ENCODE results near the gene ALKBH3. TPM values are rescaled to one million over a fixed set of nuclear protein-coding genes. Genes with fewer than 3 reads are reported as not detected.

ALKBH3 gene
- total and polyA plus RNA-seq, 2 experiments from 2014 or later: 23.8 to 27.2 TPM

DNA sequence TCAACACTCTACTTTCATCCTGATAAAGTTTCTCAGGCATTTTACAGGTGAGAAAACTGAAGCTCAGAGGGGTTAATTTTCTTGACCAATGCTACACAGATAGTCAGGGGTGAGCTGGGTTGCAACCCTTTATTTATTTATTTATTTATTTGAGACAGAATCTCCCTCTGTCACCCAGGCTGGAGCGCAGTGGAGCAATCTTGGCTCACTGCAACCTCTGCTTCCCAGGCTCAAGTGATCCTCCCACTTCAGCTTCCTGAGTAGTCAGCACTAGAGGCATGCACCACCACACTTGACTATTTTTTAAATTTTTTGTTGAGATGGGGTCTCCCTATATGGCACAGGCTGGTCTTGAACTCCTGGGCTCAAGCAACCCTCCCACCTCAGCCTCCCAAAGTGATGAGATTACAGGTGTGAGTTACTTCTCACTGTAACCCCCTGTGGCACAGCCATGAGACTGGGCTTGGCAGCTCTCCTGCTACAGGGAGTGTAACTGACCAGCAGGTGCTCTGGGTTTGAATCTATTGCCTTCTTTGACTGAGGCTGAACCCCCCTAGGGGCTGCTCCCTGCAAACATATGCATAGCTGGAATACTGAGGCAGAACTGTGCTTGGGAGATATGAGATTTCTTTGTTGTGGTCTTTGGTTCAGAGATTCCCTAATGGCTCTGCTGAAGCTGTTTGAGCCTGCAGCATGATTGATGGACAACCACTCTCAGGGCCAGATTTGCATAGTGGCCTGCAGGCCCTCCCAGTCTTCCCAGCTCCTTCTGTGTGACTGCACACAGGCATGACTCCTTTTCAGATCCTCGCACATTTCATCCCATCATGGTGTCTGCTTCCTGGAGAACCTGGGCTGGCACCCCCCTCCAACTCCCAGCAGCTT is 68.0 kb downstream of the ALKBH3 start:
- Histone ChIP-seq H3K9me2 (replicated peaks; ENCODE audit: insufficient read depth) (no peaks in the 10 kb centered on the region), H3K9me3 (ENCODE audit: low read depth) (no peaks in the 10 kb centered on the region), H2AFZ (no peak overlapping the region), H3K4me3 (no peak overlapping the region), H3K27ac (no peak overlapping the region), H3K4me1 (ENCODE audit: insufficient read depth) (no peaks in the 10 kb centered on the region), H3K79me2 (no peaks in the 10 kb centered on the region), H3K27me3 (peaks cover 44% of the 10 kb centered on the region), H3K4me2 (no peak overlapping the region), H3K36me3 (replicated peaks; ENCODE audit: insufficient read depth, low read depth) (no peaks in the 10 kb centered on the region), H4K20me1 (ENCODE audit: insufficient read depth, poor library complexity, severe bottlenecking) (no peaks in the 10 kb centered on the region)
- DNase-seq (ENCODE audit: low spot score): no peak
- 96% methylated on average over 2 of the region's 2 CpGs for WGBS (ENCODE audit: low lambda C conversion rate, missing lambda C conversion rate)
- TF ChIP-seq EZH2phosphoT487 (IDR thresholded peaks at IDR 0.05; ENCODE audit: low read depth, severe bottlenecking, unreplicated experiment) (no peak), EZH2 (IDR thresholded peaks at IDR 0.05; ENCODE audit: borderline replicate concordance) (no peak), CTCF (IDR thresholded peaks at IDR 0.05; ENCODE audit: poor library complexity) (no peak)

- no peak overlapping the region for H3K4me3 ChIP-seq
- no peak for DNase-seq (ENCODE audit: low spot score)
- H2AFZ ChIP-seq: no peak overlapping the region
- H3K4me2 ChIP-seq: no peak overlapping the region
- no peaks in the 10 kb centered on the region for H3K4me1 ChIP-seq (ENCODE audit: insufficient read depth)
- no peak overlapping the region for H3K27ac ChIP-seq
- no peak for TF ChIP-seq EZH2 (IDR thresholded peaks at IDR 0.05; ENCODE audit: borderline replicate concordance)
- TF ChIP-seq CTCF (IDR thresholded peaks at IDR 0.05; ENCODE audit: poor library complexity): no peak
- no peak for TF ChIP-seq EZH2phosphoT487 (IDR thresholded peaks at IDR 0.05; ENCODE audit: low read depth, severe bottlenecking, unreplicated experiment)
- H3K9me2 ChIP-seq (replicated peaks; ENCODE audit: insufficient read depth): no peaks in the 10 kb centered on the region
- peaks cover 26% of the 10 kb centered on the region for H3K27me3 ChIP-seq
- H3K79me2 ChIP-seq: no peaks in the 10 kb centered on the region
- H3K36me3 ChIP-seq (replicated peaks; ENCODE audit: insufficient read depth, low read depth): no peaks in the 10 kb centered on the region
- H3K9me3 ChIP-seq (ENCODE audit: low read depth): no peaks in the 10 kb centered on the region
- no peaks in the 10 kb centered on the region for H4K20me1 ChIP-seq (ENCODE audit: insufficient read depth, poor library complexity, severe bottlenecking)
- WGBS (ENCODE audit: low lambda C conversion rate, missing lambda C conversion rate): 86% methylated on average over 5 of the region's 5 CpGs
Measured at GRCh38 chr11:43950311-43950855, 69.8 kb downstream of the ALKBH3 start.

DNA sequence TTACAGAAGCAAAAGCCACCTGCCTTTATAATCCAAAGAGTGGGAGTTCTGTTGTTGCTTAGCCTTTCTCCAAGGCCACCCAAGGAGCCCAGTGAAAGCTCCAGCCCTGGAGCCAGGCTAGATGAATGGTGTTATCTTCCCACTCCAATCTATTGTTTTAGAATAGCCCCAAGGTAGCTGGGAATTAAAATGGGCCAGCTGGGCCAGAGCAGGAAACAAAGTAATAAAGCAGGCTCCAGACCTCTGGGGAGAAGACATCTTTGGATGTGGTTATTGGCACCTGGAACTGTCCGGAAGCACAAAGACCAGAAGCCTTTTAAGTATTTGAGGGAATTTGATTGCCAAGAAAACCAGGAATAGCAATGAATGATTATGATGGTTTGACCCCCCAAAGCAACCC is 70.6 kb downstream of the ALKBH3 start:
- Histone ChIP-seq H3K27ac (no peak overlapping the region), H3K36me3 (replicated peaks; ENCODE audit: insufficient read depth, low read depth) (no peaks in the 10 kb centered on the region), H3K27me3 (peaks cover 18% of the 10 kb centered on the region), H3K4me3 (no peak overlapping the region), H3K79me2 (no peaks in the 10 kb centered on the region), H2AFZ (no peak overlapping the region), H3K9me2 (replicated peaks; ENCODE audit: insufficient read depth) (no peaks in the 10 kb centered on the region), H3K4me2 (no peak overlapping the region), H3K9me3 (ENCODE audit: low read depth) (no peaks in the 10 kb centered on the region), H3K4me1 (ENCODE audit: insufficient read depth) (no peaks in the 10 kb centered on the region), H4K20me1 (ENCODE audit: insufficient read depth, poor library complexity, severe bottlenecking) (no peaks in the 10 kb centered on the region)
- 74% methylated on average over 1 of the region's 1 CpG for WGBS (ENCODE audit: low lambda C conversion rate, missing lambda C conversion rate)
- DNase-seq (ENCODE audit: low spot score): no peak
- TF ChIP-seq CTCF (IDR thresholded peaks at IDR 0.05; ENCODE audit: poor library complexity) (no peak), EZH2 (IDR thresholded peaks at IDR 0.05; ENCODE audit: borderline replicate concordance) (no peak), EZH2phosphoT487 (IDR thresholded peaks at IDR 0.05; ENCODE audit: low read depth, severe bottlenecking, unreplicated experiment) (no peak)
